HG02973 (cell line): ENCODE data around the gene MYLK4.
A peak's percentile ranks its signal among the peaks of the same experiment; 100 is the strongest.

Experiments
- ATAC-seq: cut with Tn5 transposase; IDR thresholded peaks from one replicate; pipeline ENCODE4 v1.9.1; 2021; ENCODE audit warnings: moderate library complexity; ENCODE audit not compliant: unreplicated experiment

MYLK4 gene

DNA sequence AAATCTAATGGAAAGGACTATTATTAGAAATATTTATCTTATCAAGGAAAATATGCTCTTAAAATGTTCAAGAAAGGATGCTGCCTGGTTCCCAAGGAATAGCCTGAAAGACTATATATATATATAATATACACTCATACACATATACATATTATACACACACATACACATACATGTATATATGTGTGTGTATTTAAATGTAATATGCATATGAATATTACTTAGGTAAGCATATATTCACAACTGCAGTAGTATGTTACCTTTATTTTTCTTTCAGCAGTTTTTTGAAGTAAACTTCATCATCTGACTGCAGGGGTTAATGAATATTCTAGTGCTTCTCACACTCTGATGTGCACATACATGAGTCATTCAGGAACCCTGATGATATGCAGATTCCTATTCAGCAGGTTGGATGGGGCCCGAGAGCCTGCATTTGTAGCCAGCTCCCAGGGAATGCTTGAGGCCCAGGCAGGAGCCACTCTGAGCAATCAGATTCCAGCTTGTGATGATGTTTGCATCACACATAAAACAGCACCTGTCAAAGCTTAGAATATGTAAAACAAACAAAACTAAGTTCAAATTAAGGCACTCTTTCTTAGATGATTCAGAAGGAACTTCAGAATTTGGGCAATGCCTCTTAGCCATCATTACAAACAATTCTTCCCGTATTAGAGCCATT is 16.1 kb downstream of the MYLK4 start:
- no peak for ATAC-seq

DNA sequence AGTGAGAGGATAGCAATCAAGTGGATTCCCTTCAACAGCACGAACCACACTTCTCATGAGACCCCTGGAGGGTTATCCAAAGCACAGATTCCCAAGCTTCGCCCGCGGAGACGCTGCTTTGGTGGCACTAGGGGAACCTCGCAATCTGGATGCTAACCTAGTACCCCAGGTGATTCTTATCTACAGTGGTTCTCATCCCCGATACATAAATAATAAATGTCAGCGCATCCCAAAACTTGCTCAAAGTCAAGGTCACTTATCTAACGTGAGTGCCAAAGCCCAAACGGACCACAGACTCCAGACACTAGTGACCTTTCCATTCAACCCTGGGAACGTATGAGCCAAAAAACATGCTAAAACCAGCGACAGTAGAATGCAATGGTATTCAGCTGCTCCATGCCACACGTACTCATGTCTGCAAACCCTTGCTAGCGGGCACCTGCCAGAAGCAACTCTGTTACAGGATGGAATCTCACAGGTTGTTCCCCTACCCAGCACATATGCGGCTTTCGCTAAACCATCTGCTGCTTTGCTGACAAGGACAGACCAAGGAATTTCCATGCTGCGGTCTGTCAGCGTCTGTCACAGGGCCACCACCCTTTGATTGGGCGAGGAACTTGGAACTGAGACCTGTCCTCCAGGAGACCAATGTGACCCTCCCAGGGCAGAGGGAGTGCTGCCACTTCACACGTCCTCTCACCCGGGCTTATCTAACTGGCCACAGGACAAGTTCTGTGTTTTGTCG is 16.8 kb downstream of the MYLK4 start:
- ATAC-seq = no peak

DNA sequence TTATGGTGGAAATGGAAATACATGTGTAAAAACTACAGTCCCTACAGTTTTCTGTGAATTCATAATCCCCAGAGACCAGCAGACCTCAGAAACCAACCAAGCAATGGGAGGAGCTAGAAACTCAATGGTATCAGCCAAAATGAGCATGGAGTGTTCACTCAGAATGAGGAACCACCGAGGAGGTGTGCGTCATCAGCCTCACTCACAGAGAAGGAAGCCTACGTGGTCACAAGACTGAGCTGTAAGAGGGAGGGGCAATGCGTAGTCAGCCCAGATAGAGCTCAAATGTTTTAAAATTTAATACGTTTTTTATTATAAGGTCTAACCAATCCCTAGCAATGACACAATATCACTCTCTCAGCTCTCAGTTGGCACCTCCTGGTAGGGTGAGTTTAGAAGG is 17.4 kb downstream of the MYLK4 start:
- ATAC-seq = peak; percentile 84

DNA sequence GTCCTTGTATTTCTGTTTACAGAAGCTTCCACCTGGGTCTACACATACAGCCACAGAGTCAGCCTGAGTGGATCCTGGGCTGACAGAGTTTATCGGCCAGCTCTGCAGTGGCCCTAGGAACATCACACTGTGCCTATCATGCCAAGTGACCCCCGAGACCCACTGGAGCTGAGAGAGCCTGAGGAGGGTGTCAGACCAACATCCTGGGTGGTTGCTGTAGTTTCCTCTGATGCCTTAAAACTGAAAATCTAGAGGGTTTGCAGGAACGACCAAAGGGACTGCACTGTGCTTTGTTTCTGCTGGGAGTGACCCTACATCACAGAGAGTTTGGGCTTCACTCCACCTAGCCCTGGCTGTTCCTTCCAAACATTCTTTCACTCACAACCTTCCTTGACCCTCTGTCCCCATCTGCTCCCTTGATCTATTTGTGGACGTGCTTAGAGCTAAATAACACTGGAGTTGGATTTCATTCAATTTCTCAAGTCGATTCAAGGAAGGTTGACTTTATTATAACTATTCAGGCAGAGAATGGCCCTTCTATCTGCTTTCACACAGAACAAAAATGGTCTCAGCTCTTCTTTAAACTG is 18.1 kb downstream of the MYLK4 start:
- no peak for ATAC-seq

DNA sequence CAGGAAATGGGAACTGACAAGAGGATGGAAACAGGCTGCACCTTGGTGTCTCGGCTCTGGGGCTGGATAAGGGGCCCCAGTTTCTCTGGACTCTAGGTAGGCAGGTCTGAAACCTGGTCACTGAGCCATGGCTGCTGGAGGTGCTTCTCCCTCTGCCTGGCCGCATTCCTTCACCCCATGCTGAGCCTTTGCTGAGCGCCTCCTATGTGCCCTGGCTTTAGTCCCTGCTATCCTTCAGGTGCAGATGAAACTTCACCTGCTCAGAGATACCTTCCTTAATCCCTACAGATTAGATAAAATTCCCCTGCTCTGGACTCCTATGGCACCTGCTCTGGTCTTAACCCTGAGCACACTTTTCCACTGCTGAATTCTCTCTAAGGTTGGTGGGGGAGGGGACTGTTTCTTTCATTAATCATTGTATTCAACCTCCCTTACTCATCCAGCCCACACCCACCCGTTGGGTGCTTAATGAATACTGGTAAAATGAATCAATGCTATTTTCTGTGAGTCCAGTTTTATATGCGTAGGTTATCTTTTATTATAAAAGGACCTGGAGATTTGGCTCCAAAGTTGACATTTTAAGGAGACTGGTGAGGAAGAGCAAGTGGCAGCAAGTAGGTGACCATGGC is 19.3 kb downstream of the MYLK4 start:
- no peak for ATAC-seq

DNA sequence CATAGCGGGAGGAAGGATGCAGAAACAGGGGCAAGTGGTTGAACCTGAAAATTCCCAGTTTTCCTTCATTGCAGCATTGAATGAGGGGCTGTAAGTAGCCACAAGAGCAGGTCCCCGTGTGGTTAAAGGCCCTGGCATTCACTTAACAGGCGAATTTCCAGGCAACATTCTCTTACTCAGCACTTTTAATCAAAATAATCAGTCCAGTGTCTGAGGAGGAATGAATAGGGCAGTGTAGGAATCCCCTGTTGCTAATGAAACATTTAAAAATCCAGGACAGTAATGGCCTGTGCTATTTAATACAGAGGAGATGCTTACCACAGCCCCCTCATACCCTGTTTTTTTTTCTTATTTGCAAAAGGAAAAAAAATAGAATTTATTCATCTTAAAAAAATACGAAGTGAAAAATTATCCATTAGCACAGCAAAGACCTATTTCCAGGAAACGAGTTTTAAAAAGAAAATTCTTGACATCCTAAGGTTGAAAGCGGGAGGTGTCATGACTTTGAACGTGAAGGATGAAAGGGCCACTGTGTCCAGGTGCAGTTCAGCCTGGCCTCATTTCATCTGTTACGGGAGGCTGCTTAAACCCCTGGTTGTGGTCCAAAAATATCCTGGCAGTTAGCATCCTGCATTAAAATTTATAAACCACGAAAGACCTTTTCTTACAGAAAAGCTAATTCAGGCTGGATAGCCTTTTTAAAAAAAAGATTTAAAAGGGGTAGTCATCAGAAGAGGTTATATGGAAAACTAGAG is 20.2 kb downstream of the MYLK4 start:
- ATAC-seq = no peak

DNA sequence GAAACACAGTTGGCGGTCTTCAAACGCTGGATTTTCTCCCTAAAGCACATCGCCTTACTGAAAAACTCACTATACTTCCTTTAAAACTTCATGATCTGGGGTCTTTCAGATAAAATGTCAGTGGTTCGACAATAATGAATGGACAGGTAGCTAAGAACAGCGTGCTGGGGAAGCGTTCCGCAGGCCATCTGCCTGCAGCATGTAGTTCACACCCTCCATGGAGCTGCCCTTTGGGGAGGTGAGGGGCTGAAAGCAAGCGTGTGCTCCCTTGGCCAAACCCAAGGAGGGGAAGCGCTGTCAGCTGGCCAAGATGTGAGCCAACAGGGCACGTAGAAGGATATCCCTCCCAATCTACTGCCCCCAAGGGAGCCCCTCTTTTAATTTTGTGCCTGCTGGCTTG is 20.8 kb downstream of the MYLK4 start:
- no peak for ATAC-seq

DNA sequence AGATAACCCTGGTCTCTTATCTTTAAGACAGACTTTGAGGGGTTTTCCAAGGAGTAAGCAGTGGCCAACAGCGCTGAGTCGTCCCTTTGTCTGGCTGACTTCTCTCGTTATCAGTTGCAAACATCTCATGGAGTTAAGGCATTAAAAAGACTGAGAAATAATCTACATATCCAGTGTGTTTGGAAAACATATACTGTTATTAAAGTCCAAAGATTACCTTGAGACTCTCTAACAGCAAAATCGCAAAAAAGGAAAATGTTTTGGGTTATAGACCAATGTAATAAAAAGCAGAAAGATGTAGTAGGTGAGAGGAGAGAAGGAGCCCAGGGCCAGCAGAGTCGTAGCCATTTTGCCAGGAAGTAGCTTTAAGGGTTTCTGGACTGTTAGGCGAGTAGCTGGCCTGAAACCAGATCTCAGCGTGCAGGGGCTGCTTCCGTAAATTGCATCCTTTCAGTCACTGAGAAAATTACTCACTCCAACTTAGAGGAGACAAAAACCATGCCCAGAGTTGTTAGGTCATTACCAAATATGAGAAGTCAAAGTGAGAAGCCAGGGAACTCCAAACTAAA is 24.6 kb downstream of the MYLK4 start:
- ATAC-seq = peak; percentile 64

DNA sequence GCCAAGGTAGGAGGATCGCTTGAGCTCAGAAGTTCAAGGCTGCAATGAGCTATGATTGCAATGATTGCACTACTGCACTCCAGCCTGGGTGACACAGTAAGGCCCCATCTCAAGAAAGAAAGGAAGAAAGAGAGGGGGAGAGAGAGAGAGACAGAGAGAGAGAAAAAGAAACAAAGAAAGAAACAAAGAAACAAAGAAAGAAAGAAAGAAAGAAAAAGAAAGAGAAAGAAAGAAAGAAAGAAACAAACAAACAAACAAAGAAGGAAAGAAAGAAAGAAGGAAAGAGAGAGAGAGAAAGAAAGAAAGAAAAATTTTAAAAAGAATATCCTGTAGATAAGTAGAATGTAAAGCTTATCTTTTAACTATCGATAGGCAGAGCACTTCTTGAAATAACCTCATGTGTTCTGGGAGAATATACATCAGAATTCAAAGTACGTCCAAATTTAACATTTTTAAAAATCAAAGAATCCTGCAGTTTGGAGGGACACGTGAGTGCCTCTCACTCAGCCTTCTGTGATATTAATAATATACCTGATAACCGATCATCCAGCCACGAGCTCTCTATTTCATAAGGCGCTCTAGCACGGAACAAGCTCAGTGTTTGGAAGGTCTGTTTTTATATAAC is 25.2 kb downstream of the MYLK4 start:
- ATAC-seq = no peak

DNA sequence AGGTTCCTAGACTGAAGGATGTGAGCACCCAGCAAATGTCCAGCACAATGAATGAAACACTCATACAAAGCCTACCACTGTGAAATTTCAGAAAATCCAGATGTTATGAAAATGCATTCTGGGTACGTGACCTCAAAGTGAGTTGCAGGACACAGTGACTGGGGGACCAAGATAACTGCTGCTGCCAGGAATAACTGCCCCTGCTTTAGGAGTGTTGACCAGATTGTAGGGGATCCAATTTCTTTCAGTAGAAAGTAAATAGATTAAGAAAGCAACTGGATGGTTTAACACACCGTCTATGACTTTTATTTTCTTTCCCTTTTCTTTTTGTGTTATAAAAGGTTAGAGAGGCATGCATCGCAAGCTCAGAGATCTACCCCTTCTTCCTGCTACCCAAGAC is 29.5 kb downstream of the MYLK4 start:
- no peak for ATAC-seq

DNA sequence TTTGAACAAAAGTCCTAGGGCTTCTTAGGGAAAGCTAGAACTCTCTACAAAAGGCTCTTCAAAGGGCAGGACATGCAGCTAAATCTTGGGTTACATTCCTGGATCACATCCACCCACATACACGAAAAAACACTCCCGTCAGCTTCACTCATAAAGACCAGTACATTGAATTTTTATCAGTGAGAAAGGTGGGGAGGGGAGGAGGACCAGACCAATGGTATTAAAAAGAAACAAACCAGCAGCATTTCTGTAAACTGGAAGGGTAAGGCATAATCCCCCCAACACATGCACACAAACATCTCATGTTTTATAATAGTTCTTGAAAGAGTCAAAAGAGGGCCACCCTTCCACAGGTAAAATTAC is 31.6 kb downstream of the MYLK4 start:
- ATAC-seq = no peak

DNA sequence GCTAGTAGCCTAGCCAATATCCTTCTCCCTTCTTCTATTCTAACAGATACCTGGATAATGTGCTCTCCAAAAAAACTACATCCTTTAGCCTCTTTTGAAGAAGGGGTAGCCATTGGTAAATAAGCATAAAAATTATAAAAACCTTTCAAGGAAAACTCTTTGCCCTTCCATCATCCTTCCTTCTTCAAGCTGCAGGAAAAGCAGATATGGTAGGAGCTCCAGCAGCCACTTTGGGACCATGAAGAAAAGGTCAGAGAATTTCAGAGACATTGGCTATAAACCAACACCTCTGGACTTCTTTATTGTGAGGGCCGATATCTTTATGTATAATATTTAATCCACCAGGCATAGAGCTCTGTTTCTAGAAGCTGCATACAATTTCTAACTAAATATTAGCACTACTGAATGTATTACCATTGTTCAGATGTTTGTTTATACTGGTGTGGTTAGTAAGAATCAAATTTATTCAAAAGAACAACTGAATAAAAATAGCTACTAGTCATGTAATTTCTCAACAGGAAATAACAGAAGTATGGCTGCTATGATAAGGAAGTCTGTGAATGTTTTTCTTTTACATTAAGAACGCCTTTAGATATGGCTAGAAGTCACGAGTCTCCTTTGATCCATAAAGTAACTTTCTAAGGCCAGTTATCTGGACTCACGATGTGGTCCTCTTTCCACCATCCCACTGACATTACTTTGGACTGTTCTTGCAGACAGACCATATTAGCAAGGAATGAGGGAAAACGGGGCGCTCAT is 32.2 kb downstream of the MYLK4 start:
- ATAC-seq = no peak

DNA sequence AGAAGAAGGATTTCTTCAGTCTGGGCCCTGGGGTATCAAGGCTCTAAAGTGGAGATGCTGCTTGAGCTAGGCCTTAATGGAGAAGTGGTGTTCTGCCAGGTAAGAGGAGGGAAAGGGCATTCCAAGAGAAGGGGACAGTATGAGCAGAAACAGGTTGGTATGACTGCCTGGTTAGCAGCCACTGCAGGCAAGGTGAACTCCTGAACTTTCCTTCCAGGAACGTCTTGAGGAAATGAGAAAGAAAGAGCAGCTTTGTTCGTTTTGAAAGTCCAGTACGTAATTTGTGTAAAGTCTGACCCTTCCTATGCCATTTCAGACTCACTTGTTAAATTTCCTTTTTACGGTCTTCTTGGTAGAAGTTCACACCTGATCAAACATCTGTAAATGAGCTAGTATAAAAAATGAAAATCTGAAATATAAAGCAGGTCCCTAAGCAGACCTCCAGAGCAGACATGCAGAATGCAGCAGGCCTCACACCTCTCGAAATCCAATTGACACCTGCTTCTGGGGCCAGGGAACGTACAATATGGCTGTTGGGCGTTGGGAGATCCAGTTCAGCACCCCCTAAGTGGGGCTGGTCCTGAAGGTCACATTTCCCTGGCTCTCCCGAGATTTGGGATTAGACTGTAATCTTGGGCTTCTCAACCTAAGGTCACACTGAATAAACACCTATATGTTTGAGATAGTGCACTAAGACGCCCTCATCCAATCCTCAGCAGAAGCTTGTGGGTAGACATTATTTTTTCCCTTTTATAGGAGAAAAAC is 33.6 kb downstream of the MYLK4 start:
- ATAC-seq = no peak

DNA sequence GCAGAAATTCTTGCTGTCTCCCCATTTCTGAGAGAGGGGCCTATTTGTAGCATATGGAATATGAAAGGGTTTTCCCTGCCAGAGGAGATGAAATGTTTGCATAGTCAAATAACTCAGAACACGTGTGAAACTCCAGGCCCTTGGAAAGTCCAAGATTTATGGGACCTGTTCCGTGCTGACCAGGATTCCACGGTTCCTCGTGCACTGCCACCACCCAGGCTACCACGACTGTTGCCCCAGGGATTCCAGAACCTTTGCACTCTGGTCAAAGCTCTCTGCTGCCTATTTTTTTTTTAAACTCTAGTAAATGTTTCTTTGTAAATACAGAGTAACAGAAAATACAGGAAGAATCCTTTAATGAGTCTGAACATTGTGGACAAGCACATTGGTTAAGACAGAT is 35.0 kb downstream of the MYLK4 start:
- ATAC-seq = no peak

DNA sequence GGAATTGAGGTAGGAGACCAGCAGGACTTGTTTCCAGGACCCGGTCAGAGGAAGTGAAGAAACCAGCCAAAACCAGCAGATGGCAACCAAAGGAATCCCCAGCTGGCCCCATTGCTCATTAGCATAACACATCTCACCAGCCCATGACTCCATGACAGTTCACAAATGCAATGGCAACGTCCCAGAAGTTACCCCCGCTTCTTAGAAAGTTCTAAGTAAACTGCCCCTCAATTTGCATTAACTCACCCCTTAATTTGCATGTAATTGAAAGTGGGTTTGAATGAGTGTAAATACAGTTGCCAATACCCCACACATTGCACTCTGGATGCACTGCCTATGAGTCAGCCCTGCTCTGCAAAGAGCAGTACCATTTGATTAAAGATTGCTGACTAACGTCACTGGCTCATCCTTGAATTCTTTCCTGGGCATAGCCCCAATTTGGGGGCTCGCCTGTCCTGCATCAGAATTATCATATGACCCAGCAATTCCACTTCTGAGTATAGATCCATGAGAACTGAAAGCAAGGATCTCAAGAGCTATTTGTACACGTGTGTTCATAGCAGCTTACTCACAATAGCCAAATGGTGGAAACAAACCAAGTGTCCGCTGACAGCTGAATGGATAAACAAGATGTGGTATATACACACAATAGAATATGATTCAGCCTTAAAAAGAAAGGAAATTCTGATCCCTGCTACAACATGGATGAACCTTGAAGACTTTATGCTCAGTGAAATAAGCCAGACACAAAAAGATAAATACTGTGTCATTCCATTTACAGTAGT is 36.4 kb downstream of the MYLK4 start:
- ATAC-seq = no peak

DNA sequence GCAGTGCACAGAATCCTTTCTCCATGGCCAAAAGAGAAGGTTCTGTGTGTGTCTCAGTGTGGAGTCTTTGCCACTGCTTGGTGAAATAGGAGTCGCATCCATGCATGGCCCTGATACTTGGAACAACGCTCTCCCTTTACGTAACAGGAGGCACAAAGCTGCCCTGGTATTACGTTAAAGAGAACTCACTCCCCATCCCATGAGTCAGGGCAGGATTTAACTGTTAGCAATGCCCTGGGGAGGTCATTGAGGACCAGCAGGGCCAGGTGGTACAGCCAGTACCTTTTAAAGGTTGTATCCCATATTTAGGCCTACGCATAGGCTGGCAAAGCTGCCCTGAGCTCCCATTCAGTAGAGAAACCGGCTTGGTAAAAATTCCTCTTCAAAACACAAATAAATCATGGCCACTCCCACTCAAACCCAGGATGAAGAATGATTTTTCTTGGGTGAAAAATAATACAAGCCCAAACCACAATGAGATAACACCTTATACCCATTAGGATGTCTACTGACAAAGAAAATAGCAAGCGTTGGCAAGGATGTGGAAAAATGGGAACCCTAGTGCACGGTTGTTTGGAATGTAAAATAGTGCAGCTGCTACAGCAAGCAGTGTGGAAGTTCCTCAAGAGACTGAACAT is 37.1 kb downstream of the MYLK4 start:
- ATAC-seq = no peak

DNA sequence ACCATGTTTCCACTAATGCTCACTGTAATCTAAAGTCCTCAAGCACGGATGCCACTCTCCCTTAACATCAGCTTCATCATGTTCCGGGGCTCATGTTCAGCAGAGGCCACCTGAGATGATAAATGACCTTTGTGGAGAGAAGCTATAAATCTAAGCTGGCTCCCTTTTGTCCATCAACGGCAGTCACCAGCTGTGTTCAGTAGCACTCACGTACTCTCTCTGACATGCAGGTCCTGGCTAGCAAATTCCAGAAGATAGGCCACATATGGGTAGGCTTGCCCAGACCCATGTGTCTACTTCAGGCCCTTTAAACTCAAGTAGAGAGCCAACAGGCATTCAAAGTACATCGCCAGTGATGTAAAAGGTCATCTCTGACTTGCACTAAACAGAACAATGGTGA is 38.6 kb downstream of the MYLK4 start:
- ATAC-seq = no peak

DNA sequence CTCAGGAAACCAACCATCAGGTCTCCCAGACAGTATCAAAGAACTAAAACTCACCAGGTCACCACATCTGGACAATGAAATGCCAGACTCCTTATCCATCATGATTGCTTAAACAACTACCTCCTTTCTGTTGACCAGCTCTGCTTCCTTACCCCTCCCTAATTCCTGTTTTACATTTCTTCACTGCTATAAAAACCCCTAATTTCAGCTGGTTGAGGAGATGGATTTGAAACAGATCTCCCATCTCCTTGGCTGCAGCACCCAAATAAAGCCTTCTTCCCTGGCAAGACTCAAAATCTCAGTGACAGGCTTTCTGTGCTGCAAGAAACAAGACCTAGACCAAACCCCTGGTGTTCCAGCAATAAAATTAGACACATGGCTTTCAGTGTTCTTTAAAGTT is 40.3 kb downstream of the MYLK4 start:
- no peak for ATAC-seq
